AG09319 (cell line): ENCODE results near the gene BDNF.

Experiments
- DNase-seq: peaks from one replicate; pipeline ENCODE4 v3.0.0-alpha.2; 2010; ENCODE audit warnings: low read depth; ENCODE audit errors: extremely low read depth
- CTCF ChIP-seq: IDR thresholded peaks from 2 replicates; pipeline ENCODE4 v1.5.1; 2011; ENCODE audit warnings: low read depth, mild to moderate bottlenecking, inconsistent platforms, low read length, moderate library complexity

Gene BDNF

GRCh38 chr11:27688076-27688475 lies 12.2 kb downstream of the BDNF start:
- no peak for DNase-seq
- no peak for TF ChIP-seq CTCF

- DNase-seq = no peak
- TF ChIP-seq CTCF = no peak
Measured at GRCh38 chr11:27681664-27682063, 18.6 kb downstream of the BDNF start.

- TF ChIP-seq CTCF = no peak
Measured at GRCh38 chr11:27679136-27680015, 20.9 kb downstream of the BDNF start.

GRCh38 chr11:27678242-27678641 lies 22.0 kb downstream of the BDNF start:
- no peak for TF ChIP-seq CTCF
- DNase-seq = no peak

More at GRCh38 chr11:27679136-27680015, 20.9 kb downstream of the BDNF start:
- no peak for DNase-seq

GRCh38 chr11:27677108-27677507 lies 23.1 kb downstream of the BDNF start:
- DNase-seq = no peak
- TF ChIP-seq CTCF = no peak

- DNase-seq = no peak
Measured at GRCh38 chr11:27673979-27674663, 26.1 kb downstream of the BDNF start.

More at GRCh38 chr11:27673979-27674663, 26.1 kb downstream of the BDNF start:
- no peak for TF ChIP-seq CTCF
